HL-60 (cell line): ENCODE measurements around the gene CABP7.

Source experiments
- CTCF ChIP-seq: IDR thresholded peaks from one replicate; pipeline ENCODE4 v1.5.1; 2011; ENCODE audit warnings: low read length, control low read depth, inconsistent platforms; ENCODE audit not compliant: insufficient read depth
- GABPA ChIP-seq: IDR thresholded peaks from 2 replicates; pipeline ENCODE4 v1.6.1; 2012; ENCODE audit warnings: low read depth
- POLR2AphosphoS5 ChIP-seq: IDR thresholded peaks from 2 replicates; pipeline ENCODE4 v1.6.1; 2012; ENCODE audit warnings: low read depth
- REST ChIP-seq: IDR thresholded peaks from 2 replicates; pipeline ENCODE4 v1.6.1; 2012; ENCODE audit warnings: low read depth; ENCODE audit not compliant: insufficient replicate concordance
- SPI1 ChIP-seq: IDR thresholded peaks from 2 replicates; pipeline ENCODE4 v1.6.1; 2012; ENCODE audit warnings: low read depth, mild to moderate bottlenecking, borderline replicate concordance

- TF ChIP-seq POLR2AphosphoS5 (no peak), REST (no peak), GABPA (no peak), CTCF (no peak), SPI1 (no peak)
Observed at GRCh38 chr22:29717789-29718188, 2.0 kb upstream of the CABP7 start.
